ENCODE measurements around the gene ADAMTS9.
A peak's percentile ranks its signal among the peaks of the same experiment; 100 is the strongest.
"Not testable (repeated sequence)": the region's sequence is repeated elsewhere in the genome, so short reads cannot be mapped to it uniquely, and the experiment has no call there.

ADAMTS9 gene

GRCh38 chr3:64568895-64569517, 118.8 kb downstream of the ADAMTS9 start:
- no peak for DNase-seq

- DNase-seq, result no peak
Measured at GRCh38 chr3:64566859-64567258, 120.9 kb downstream of the ADAMTS9 start.

DNA sequence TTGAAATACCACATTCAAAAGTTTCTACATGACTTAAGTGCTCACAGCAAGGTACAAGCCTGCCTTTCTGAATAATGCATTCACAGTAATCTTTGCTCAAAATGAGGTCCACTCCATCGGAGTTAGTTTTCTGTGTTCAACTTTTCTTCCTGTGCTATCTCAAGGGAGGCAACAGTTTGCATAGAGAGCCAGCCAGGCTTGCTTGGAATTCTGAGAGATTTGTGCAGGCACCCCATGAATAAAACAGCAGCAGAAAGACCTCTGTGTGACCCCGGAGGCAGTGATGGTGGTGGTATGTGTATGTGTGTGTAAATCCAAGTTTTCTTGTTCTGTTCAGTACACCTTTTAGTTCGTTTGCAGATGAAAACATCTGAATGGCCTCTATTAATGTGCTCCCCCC, 124.0 kb downstream of the ADAMTS9 start:
- no peak for DNase-seq

DNA sequence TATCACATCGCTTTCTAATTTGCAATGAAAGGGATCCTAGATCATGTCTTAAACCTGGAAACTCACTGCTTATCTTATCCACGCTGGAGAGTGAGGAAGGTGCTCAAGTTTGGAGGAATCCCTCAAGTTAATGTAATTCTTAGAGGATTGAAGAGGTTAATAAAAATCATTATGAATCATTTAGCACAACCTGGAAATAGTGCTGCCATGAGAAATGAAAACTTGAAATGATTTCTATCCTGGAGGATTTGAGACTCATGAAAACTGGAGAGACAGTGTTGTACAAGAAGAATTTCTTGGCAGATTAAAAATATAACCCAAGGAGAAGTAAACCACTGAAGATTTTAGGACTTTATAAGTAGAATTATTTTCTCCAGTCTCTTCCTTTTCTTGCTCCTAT, 125.9 kb downstream of the ADAMTS9 start:
- DNase-seq, result no peak

DNA sequence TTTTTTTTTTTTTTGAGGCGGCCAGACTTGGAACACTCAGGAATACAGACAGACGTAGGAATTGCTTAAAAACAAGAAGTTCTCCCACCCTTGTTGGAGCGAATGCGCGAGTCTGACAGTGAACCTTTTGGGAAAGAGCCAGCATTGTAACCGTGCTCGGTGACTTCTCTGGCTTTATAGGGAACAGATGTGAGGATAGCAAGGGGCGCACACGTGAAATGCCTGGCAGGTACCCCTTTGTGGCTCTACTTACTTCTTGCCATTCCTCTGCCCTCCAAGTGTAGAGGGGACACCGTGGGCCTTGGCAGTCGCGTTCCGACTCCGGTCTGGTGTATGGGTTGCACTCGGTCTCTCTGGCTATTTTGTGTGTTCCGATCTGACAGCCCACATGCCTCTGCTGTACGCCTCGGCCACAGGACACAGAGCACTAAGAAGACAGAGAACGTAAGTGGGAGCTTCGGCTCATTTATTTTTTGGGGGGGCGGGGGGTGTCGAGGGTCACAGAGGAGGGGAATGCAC, 126.4 kb downstream of the ADAMTS9 start:
- DNase-seq, result peak; percentile 21

GRCh38 chr3:64560791-64561190, 127.0 kb downstream of the ADAMTS9 start:
- DNase-seq, result no peak

GRCh38 chr3:64559588-64559987, 128.2 kb downstream of the ADAMTS9 start:
- peak; percentile 71 for DNase-seq

DNA sequence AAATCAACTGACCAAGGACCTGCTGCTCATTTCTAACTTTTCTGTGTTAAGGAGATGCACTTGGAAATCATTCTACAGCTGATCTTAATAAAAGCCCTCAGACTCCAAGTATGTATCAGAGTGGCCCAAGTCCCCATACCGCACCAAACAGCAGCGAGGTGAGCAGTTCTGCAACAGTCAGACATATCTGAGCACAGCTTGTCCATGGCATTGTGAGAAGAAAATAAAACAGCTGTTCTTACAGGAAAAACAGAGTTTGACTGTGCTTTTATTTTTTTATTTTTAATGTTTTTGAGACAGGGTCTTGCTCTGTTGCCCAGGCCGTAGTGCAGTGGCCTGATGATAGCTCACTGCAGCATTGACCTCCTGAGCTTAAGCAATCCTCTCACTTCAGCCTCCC, 131.8 kb downstream of the ADAMTS9 start:
- no peak for DNase-seq

DNA sequence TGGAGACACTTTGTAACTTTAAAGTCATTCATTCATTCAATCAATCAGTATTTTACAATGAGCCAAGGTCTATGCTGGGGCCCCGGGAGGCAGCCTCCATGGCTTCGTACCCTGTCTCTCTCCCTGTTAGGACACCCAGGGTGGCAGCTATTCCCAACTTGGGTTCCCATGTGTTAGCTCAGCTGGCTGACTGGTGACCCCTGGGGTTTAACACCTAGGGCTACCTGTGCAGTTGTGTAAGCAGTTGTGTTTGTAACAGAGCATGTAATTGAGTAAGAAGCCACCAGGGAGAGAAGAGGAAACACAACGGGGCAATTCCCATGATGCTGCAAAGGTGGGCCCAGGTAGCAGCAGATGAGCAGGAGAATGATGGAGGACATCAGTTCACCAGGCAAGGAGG, 132.4 kb downstream of the ADAMTS9 start:
- no peak for DNase-seq

DNA sequence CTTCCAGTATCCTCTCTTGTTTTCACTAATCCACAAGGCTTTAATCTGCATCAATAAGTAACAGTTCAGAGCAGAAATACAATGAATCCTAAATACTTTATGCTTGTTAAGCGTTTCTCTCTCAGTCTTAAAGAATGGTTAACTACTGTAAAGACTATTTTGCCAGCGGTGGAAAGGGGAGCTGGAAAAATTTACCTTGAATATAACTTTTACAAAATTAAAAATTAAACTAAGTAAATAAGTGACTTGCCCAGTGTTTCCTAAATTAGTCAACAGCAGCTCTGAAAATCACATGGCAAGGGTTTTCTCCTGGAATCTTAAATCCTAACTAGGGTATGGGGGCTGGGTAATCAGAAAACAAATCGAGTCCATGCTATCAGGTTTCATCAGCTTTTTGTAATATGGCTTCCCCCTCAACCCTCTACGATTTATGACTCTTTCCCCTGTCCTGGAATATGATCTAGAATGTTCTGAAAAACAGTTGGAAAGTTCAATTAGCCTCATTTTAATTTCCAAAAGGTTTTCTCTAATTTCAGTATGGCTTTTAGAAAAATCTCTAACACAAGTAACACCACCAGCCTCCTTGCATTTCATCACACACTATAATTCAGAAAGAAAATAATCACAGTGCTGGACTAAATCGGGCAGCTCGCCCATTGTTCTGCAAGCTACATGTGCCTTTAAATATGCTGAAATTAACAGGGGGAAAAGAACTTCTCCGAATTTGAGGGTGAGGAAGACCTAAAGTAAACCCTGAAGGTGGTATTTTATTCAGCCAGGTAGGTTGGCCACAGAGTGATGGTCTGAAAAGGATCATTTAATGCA, 133.5 kb downstream of the ADAMTS9 start:
- DNase-seq, result peak; percentile 36

DNA sequence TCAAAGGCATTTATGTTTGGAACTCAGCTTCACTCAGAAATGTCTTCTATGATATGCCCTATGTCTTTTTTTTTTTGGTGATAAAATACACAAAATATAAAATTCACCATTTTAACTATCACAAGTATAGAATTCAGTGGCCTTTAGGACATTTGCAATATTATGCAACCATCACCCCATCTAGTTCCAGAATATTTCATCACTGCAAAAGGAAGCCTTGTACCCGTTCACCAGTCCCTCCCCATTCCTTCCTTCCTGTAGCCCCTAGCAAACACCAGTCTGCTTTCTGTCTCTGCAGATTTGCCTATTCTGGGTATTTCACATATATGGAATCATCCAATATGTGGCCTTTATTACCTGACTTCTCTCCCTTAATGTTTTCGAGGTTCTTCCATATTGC, 134.8 kb downstream of the ADAMTS9 start:
- DNase-seq, result no peak

- DNase-seq, result no peak
Measured at GRCh38 chr3:64552160-64552559, 135.6 kb downstream of the ADAMTS9 start.

DNA sequence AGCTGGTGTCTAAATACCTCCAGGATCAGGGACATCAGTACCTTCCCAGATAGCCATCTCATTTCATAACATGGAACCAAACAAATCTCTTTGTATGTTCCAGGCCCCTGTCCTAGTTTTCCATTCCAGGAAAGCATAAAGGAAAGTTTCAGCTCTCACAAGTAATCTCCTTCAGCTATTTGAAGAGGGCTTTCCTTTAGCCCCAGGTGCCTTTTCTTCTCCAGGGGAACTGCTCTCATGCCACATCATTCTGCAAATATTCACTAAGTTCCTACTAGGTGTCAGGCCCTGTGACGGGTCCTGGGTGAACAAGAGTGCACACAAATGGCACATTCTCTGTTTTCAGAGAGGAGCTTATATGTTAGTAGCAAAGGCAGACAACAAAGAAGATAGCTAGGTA, 136.1 kb downstream of the ADAMTS9 start:
- DNase-seq, result no peak

DNA sequence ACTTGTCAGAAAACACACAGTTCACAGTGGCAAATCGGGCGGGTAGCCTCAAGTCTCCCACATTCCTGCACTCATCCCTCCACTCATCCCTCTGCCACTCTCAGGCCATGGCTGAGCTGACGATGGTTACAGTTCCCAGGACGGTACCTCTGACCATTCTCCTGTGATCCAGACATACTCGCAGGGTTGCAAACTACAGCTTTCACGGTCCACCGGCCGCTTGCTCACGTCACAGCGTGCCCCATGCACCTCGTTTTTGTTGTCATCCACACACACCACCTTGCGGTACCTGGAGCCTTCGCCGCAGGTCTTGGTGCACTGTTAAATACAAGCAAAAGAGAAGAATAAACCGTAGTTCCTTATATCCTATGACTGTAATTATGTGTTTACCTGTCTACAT, 137.1 kb downstream of the ADAMTS9 start:
- no peak for DNase-seq

DNA sequence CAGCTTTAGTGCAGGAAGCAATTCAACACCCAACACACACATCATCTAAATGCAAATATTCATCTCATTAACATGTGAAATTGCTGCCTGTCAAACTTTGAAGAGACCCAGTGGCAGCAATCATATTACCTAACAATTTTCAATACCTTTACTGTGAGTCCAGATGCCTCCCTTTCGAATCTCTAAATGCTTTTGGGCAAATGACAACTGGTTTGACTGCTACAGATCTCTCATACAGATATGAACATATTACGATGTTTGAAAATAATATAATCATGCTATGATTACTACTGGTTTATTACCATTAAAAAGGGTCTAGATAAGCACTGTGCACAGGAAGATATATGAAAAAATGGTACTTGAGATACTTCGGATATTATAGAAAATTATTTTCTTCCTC, 137.9 kb downstream of the ADAMTS9 start:
- DNase-seq, result no peak

GRCh38 chr3:64548200-64548889, 139.5 kb downstream of the ADAMTS9 start:
- DNase-seq, result peak; percentile 61

DNA sequence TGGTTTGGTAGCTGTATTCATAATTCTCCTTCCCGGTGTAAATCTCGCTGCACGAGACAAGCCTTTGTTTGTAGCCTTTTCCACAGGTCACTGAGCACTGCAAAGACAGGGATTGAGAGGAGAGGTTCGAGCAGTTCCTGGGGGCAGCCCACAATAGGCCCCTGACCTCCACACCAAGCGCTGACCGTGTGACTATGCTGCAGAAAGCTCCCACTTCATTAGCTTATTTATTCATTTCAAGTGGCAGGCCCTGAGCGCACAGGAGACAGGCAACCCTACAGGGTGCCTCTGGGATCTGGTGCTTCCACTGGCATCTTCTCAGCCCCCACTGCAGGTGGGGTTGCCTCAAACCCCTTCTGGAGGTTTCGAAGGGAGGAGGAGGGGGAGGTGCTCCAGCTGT, 140.9 kb downstream of the ADAMTS9 start:
- DNase-seq, result no peak

DNA sequence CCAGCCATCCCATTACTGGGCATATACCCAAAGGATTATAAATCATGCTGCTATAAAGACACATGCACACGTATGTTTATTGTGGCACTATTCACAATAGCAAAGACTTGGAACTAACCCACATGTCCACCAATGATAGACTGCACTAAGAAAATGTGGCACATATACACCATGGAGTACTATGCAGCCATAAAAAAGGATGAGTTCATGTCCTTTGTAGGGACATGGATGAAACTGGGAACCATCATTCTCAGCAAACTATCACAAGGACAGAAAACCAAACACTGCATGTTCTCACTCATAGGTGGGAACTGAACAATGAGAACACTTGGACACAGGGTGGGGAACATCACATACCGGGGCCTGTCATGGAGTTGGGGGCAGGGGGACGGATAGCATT, 142.6 kb downstream of the ADAMTS9 start:
- not testable (repeated sequence) for DNase-seq

GRCh38 chr3:64541803-64542202, 146.0 kb downstream of the ADAMTS9 start:
- DNase-seq, result peak; percentile 10

DNA sequence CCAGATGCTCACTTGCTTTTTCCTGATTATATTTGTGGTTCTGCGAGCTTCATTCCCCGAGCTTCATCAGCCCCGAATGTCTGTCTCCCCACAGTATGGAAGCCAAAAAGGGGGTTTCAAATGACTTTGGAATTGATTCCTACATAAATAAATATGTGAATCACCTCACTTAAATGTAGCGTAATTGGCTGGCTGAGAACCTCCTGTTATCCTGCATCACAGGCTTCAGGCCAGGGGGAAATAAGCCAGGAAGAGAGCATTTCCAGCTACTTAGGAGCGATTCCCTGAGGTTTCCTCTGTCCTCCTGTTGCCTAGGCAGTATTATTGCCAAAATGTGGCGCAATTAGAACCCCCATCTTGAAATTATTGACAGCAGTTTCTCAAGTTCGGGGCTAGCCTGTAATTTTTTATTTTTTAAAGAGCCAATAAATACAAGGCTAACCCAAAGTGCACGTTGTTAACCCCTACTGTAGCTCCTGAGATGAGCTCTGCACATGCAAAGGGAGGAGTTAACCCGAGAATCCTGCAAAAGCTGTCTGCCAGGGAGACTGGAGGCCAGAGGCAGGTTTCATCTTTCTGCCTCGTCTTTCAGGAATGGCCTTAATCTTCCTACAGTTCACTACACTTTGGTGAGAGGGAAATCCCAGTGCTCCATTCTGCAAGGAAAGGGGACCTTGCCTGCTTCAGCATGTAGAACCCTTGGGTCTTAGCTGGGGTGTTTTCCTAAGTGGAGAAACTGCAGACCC, 148.2 kb downstream of the ADAMTS9 start:
- DNase-seq, result peak; percentile 92

DNA sequence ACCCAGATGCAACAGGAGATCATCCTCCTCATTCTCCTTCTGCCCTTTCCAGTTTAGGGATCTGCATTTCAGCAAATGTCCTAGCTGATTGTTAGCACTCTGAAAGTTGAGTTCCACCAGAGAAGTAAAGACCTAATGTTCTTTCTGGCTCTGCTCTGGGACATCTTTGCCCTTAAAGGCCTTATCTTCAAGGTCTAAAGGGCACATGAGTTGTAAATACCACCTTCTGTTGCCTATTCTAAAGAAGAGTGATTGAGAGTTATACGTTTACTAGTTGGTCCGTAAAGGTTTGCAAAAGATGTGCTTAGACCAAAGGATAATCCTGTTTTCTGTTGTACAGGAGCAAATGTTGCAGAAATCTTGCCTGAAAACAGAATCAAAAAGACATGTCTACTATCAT, 151.6 kb downstream of the ADAMTS9 start:
- no peak for DNase-seq

- peak; percentile 85 for DNase-seq
Measured at GRCh38 chr3:64533617-64534317, 154.0 kb downstream of the ADAMTS9 start.
